Amniotic epithelial cell (primary cell): ENCODE results near the gene EPHB1.
"Not testable (repeated sequence)": the region's sequence is repeated elsewhere in the genome, so short reads cannot be mapped to it uniquely, and the experiment has no call there.

ENCODE experiments used
- DNase-seq: peaks from one replicate; pipeline ENCODE4 v3.0.0-alpha.2; 2010; ENCODE audit warnings: low read depth

Gene EPHB1

GRCh38 chr3:134777341-134777740 lies 17.7 kb upstream of the EPHB1 start:
- no peak for DNase-seq

DNA sequence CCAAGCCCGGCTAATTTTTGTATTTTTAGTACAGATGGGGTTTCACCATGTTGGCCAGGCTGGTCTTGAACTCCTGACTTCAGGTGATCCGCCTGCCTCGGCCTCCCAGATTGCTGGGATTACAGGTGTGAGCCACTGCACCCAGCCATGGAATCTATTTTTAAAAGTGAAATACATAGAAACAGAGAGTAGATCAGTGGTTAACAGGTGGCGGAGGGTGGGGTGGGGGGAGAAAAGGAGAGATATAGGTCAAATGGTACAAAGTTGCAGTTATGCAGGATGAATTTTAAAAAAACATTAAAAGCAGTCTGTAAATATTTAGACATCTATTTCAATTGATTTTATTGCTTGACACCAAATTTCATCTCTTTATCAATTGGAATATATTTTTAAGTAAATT lies 6.8 kb upstream of the EPHB1 start:
- not testable (repeated sequence) for DNase-seq

DNA sequence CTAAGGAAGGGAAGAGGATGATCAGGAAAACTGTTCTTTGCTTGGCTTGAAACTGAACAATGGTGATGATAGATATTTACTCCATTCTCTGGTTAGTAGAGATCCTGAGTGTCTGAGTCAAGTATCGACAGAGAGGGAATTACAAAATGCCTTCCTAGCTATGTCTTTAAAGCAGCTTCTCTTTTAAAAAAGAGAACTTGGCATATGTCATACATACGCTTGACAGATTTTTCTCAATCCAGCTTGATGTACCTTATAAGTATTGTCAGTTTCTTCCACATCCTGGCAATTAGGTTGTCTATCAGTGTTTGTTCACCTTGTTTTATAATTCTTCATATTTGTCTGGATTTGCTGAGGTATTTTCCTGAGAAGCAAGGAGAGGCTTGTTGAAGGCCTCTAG lies 5.0 kb upstream of the EPHB1 start:
- no peak for DNase-seq

DNA sequence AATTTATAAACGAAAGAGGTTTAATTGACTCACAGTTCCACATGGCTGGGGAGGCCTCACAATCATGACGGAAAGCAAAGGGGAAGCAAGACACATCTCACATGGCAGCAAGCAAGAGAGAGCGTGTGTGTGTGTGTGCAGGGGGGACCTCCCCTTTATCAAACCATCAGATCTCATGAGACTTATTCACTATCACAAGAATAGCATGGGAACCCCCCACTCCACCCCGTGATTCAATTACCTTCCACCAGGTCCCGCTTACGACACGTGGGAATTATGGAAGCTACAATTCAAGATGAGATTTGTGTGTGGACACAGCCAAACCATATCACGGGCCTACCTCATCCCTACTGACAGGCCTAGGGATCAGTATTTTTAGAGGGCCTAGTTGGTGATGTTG lies 3.1 kb upstream of the EPHB1 start:
- DNase-seq, result no peak

- DNase-seq, result no peak
Measured at GRCh38 chr3:134792700-134793099, 2.4 kb upstream of the EPHB1 start.

GRCh38 chr3:134793562-134793961 lies 1.5 kb upstream of the EPHB1 start:
- DNase-seq, result no peak

- DNase-seq, result no peak
Measured at GRCh38 chr3:134794323-134794722, 737 bp upstream of the EPHB1 start.

DNA sequence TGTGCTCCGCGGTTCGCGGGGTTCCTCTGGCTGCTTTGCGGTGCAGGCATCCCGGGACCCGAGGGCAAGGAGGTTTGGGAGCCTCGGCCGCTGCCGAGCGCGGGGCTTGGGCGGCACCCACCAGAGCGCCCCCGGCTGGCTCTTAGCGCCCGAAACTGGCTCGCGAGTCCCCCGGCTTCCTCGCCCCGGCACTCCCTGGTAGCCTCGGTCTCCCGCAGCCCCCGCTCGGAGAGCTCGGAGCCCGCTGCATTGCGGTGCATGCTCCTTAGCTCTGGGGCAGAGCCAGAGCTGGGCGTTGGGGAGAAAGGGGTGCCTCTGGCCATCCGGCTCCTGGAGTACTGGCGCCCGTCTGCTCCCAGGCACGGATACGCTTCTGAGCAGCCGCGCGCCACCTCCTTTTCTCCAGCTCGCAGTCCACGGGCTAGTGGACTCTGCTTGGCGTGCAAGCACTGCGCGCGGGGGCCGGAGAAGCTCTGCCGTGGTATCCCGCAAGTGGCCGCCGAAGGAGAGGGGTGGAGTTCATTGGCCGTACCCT lies 753 bp downstream of the EPHB1 start:
- DNase-seq, result peak; percentile 4

- no peak for DNase-seq
Measured at GRCh38 chr3:134796281-134797056, 1.4 kb downstream of the EPHB1 start.

- no peak for DNase-seq
Measured at GRCh38 chr3:134797057-134797740, 2.1 kb downstream of the EPHB1 start.

GRCh38 chr3:134797741-134798451 lies 2.8 kb downstream of the EPHB1 start:
- DNase-seq, result no peak

- DNase-seq, result no peak
Measured at GRCh38 chr3:134798681-134799311, 3.7 kb downstream of the EPHB1 start.

DNA sequence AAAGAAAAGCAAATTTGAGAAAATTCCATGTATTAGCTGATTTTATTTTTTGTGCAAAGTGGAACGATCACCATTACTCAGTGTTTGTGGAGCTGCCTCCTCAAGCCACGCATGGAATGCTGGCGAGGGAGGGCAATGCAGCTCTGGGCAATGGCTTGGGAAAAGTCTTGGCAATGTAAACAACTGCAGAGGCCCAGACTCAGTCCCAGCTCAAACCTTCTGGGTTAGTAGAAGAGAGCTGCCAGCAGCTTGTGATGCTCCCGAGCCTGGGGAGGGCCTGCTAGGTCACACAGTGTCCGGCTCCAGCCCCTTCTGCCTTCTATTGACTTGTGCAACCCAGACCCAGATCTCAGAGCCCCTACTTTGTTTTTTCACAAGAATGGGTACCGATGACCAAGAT lies 4.3 kb downstream of the EPHB1 start:
- DNase-seq, result no peak

DNA sequence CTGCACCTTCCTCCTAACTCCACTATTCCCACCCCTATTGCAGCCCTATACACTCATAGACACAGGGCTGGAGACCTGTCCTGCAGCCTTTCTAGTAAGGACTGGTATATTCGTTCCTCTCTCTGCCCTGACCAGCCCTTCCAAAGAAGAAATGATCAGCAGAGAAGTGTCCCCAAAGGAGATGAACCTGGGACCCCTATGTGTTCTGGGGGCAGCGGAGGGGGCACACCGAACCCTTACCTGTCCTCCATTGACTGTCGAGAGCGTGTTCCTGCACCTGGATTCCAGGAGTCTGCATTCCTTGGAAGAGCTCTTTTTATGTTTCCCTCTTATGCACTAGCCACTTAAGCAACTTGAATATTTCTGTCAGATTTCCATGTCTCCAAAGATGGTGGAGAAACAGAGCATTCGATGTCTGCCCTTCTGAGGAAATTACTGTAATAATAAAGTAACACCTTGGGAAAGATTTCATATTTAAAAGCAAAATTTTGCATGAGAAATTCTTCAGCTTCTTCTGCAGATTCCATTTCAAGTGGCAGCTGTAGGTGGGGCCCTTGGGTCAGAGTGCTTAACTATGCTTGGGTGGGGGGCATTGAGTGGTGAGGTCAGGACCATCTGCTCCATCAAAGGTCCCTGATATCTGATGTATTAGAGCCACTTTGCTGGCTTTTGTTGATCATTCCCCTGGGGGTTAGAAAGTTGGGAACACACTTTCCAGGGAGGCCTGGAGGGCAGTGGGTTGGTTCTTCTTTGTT lies 6.3 kb downstream of the EPHB1 start:
- DNase-seq, result no peak

DNA sequence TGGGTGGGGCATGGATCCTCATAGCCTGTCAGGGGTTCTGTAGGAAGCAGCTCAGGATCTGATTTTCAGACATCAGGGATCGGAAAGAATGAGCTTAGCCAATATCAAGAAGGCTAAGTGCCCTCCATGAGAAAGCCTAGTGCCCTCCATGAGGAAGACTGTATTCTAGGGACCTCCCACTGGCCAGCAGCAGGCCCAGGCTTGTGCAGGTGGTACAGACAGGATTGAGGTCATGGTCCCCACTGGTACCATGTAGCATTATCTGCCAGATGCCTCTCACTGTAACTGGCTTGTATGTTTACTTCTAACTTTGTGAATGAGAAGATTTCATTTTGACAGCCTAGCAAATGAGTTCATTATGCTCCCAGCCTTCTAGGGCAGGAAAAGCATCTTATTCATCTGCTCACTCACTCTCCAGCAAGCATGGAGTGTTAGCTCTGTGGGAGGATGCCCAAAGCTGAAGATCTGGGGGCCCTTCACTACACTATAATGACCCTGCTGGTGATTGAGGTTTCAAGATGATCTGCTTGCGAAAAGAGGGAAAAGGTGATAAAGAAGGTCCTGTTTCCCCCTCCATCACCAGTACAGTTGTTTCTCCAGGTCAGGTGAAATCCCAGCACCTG lies 7.5 kb downstream of the EPHB1 start:
- no peak for DNase-seq

DNA sequence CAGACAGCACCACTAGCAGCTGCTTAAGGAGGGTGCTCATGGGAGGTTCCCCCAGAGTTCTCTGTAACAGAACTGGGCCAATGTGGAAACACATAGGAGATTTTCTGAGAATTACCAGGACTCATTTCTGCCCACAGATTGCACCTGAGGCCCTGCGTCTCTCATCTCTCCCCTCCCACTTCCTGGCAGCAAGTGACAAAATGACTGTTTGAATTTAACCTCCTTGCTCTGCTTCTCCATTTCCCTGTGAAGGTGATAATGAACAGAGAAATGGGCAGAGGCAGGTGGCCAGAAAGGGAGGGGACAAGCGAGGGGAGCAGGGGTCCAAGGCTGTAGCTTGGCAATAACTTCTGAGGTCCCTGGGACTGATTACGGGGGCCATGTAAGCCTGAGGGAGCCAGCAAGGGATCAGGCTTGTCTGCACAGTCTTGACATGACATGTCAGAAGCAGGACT lies 8.0 kb downstream of the EPHB1 start:
- DNase-seq, result no peak

- DNase-seq, result no peak
Measured at GRCh38 chr3:134803652-134804051, 8.6 kb downstream of the EPHB1 start.

DNA sequence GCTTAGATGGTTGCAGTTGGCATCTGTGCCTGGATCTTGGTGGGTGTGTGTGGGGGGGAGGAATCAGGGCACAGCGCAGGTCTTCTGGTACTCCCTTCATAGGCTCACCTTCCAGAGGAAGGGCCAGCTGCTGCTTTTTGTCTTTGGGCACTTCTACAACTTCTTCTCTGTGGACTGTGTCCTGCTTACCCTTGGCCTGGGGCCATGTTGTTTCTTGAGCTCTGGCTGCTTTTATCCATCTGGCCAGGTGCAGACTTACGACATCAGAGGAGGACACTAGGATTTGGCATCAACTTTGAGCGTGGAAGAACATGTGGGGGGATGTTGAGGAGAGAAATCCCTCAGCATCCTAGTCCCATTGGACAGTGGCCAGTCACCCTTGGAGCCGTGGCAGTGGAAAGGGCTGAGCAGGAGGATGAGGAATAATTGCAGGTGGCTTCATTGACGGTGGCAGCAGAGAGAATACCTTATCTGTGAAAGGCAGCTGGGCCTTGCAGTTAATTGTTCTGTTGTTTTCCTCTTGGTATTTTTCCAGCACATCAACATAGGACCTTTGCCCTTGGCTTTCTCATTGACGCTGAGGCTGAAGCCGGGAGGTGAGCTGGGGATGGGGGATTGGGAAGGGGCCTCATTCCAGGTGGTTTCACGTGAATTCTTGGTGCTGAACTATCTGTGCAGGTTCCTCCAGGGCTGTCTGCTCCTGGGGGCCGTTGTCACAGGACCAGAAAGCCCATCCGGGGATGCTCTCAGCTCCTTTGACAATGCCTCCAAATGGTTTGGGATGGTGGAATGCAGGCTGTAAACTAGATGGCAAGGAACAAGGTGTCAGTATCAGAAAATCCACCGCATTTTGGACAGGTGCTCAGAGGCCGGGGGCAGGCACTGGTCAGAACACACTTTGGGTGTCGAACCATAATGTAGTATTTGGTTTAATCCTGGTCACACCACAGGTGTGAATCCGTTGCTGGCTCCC lies 9.7 kb downstream of the EPHB1 start:
- DNase-seq, result no peak

- DNase-seq, result no peak
Measured at GRCh38 chr3:134807189-134807588, 12.1 kb downstream of the EPHB1 start.

DNA sequence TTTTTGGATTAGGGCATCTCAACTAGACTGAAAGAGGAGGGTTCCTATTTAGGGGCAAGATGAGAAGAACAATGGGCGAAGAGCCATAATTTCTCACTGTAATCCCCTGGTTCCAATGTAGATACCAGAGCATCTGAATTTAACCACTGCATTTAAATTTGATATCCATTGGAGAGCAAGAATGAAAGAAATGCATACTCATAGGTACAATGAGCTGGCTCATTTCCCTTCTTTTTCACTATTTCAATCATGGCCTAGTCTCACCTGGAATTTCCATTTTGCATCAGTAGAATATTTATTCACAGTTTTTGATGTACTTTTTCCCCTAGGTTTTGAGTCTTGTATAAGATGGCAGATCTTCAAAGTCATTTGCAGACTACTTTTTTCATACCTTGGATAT lies 13.8 kb downstream of the EPHB1 start:
- no peak for DNase-seq
